Renal cortical epithelial cell (primary cell): ENCODE data around the gene DGKQ. TPM values are rescaled to one million over a fixed set of nuclear protein-coding genes. Genes with fewer than 3 reads are reported as not detected.
"Not testable (repeated sequence)": the region's sequence is repeated elsewhere in the genome, so short reads cannot be mapped to it uniquely, and the experiment has no call there.

ENCODE experiments used
- DNase-seq: peaks from one replicate; pipeline ENCODE4 v3.0.0-alpha.2; 2011; ENCODE audit warnings: low read depth
- total RNA-seq: library from RNA; depleted of rRNA; stranded (reverse); fragments of >200 nt; gene quantifications from 2 replicates; pipeline ENCODE4 v1.2.3, GENCODE V29; 2014

The DGKQ gene
- total RNA-seq, 1 donor from 2014 or later, result 21.8 TPM

GRCh38 chr4:982291-982690 is 8.9 kb upstream of the DGKQ start:
- DNase-seq, result no peak

- no peak for DNase-seq
Measured at GRCh38 chr4:978957-979701, 5.8 kb upstream of the DGKQ start.

- not testable (repeated sequence) for DNase-seq
Measured at GRCh38 chr4:976016-976415, 2.6 kb upstream of the DGKQ start.

GRCh38 chr4:974668-975067 is 1.3 kb upstream of the DGKQ start:
- no peak for DNase-seq

- no peak for DNase-seq
Measured at GRCh38 chr4:972651-973424, 531 bp downstream of the DGKQ start.

GRCh38 chr4:971666-972500 is 1.5 kb downstream of the DGKQ start:
- DNase-seq, result no peak

GRCh38 chr4:970854-971520 is 2.4 kb downstream of the DGKQ start:
- no peak for DNase-seq

- DNase-seq, result no peak
Measured at GRCh38 chr4:970046-970745, 3.2 kb downstream of the DGKQ start.

GRCh38 chr4:968621-969394 is 4.6 kb downstream of the DGKQ start:
- DNase-seq, result no peak

GRCh38 chr4:968221-968620 is 5.1 kb downstream of the DGKQ start:
- DNase-seq, result no peak

- DNase-seq, result no peak
Measured at GRCh38 chr4:967113-968104, 6.0 kb downstream of the DGKQ start.

- DNase-seq, result no peak
Measured at GRCh38 chr4:966266-967112, 6.9 kb downstream of the DGKQ start.

- DNase-seq, result no peak
Measured at GRCh38 chr4:965766-966134, 7.6 kb downstream of the DGKQ start.

- DNase-seq, result no peak
Measured at GRCh38 chr4:965048-965765, 8.2 kb downstream of the DGKQ start.

GRCh38 chr4:964346-965025 is 8.9 kb downstream of the DGKQ start:
- no peak for DNase-seq

GRCh38 chr4:963276-964225 is 9.8 kb downstream of the DGKQ start:
- no peak for DNase-seq
